Neuronal stem cell (in vitro differentiated cells): ENCODE results near the gene SMARCA2.
"Not testable (repeated sequence)": the region's sequence is repeated elsewhere in the genome, so short reads cannot be mapped to it uniquely, and the experiment has no call there.

Source experiments
- DNase-seq: peaks from one replicate; pipeline ENCODE4 v3.0.0-alpha.2; 2013; ENCODE audit warnings: low spot score
- H2AFZ ChIP-seq: one replicate; pipeline ENCODE4 v1.6.1; 2013; ENCODE audit warnings: mild to moderate bottlenecking, low read length, inconsistent platforms
- H2AK5ac ChIP-seq: 2 replicates; pipeline ENCODE4 v1.6.1; 2013; ENCODE audit warnings: low read depth, mild to moderate bottlenecking, inconsistent platforms, low read length, moderate library complexity, mixed read lengths
- H2BK120ac ChIP-seq: 2 replicates; pipeline ENCODE4 v1.6.1; 2013; ENCODE audit warnings: low read depth, mild to moderate bottlenecking, inconsistent platforms, low read length, moderate library complexity, mixed read lengths
- H2BK12ac ChIP-seq: one replicate; pipeline ENCODE4 v1.6.1; 2013; ENCODE audit warnings: low read length, inconsistent platforms
- H2BK15ac ChIP-seq: 2 replicates; pipeline ENCODE4 v1.6.1; 2013; ENCODE audit warnings: mild to moderate bottlenecking, low read length, inconsistent platforms, mixed read lengths
- H2BK5ac ChIP-seq: one replicate; pipeline ENCODE4 v1.6.1; 2013; ENCODE audit warnings: inconsistent platforms, mild to moderate bottlenecking, low read length, moderate library complexity
- H3K14ac ChIP-seq: one replicate; pipeline ENCODE4 v1.6.1; 2013; ENCODE audit warnings: low read length, inconsistent platforms
- H3K18ac ChIP-seq: 2 replicates; pipeline ENCODE4 v1.6.1; 2013; ENCODE audit warnings: low read length, inconsistent platforms
- H3K23ac ChIP-seq: 2 replicates; pipeline ENCODE4 v1.6.1; 2013; ENCODE audit warnings: low read depth, mild to moderate bottlenecking, mixed read lengths, low read length, inconsistent platforms; ENCODE audit not compliant: poor library complexity
- H3K27ac ChIP-seq: replicated peaks from 3 replicates; pipeline ENCODE4 v1.5.1; 2013; ENCODE audit warnings: low read length, inconsistent platforms
- H3K27me3 ChIP-seq, 3 experiments: 2 replicates each; pipeline ENCODE4 v1.6.1; 2013; ENCODE audit warnings: low read length in 3 of 3, mild to moderate bottlenecking in 2 of 3, inconsistent platforms in 1 of 3, low read depth in 1 of 3, mixed read lengths in 1 of 3, moderate library complexity in 1 of 3; ENCODE audit not compliant: control insufficient read depth in 3 of 3, insufficient read depth in 3 of 3
- H3K36me3 ChIP-seq, 2 donors: replicated peaks in 1 of 2; 2 replicates each; pipeline ENCODE4 v1.6.1; 2013; ENCODE audit warnings: low read length in 2 of 2; ENCODE audit not compliant: control insufficient read depth in 2 of 2, insufficient read depth in 2 of 2
- H3K4ac ChIP-seq: 2 replicates; pipeline ENCODE4 v1.6.1; 2013; ENCODE audit warnings: inconsistent platforms, mild to moderate bottlenecking, low read length, moderate library complexity
- H3K4me1 ChIP-seq, 2 donors: 1 replicate in 1 of 2; 2 replicates in 1 of 2; pipeline ENCODE4 v1.6.1; 2013; ENCODE audit warnings: low read length in 2 of 2, low read depth in 1 of 2; ENCODE audit not compliant: control insufficient read depth in 2 of 2, insufficient read depth in 1 of 2
- H3K4me2 ChIP-seq: one replicate; pipeline ENCODE4 v1.6.1; 2013; ENCODE audit warnings: mild to moderate bottlenecking, low read length, inconsistent platforms; ENCODE audit not compliant: insufficient read depth, poor library complexity, severe bottlenecking
- H3K4me3 ChIP-seq, 2 donors: 2 replicates each; pipeline ENCODE4 v1.5.1; 2013; ENCODE audit warnings: low read length in 2 of 2, mild to moderate bottlenecking in 2 of 2, inconsistent platforms in 1 of 2, moderate library complexity in 1 of 2
- H3K79me1 ChIP-seq: one replicate; pipeline ENCODE4 v1.6.1; 2013; ENCODE audit warnings: low read depth, mild to moderate bottlenecking, inconsistent platforms, low read length, moderate library complexity
- H3K9ac ChIP-seq: one replicate; pipeline ENCODE4 v1.6.1; 2013; ENCODE audit warnings: mild to moderate bottlenecking, low read depth, low read length, inconsistent platforms; ENCODE audit not compliant: poor library complexity
- H3K9me3 ChIP-seq, 2 donors: replicated peaks in 1 of 2; 2 replicates each; pipeline versions ENCODE3 to v1.6.1; 2013; ENCODE audit warnings: low read length in 2 of 2, mild to moderate bottlenecking in 2 of 2, inconsistent platforms in 1 of 2, low read depth in 1 of 2, mixed read lengths in 1 of 2, moderate library complexity in 1 of 2; ENCODE audit not compliant: control insufficient read depth in 2 of 2, insufficient read depth in 1 of 2
- H4K8ac ChIP-seq: one replicate; pipeline ENCODE4 v1.6.1; 2013; ENCODE audit warnings: low read depth, mild to moderate bottlenecking, inconsistent platforms, low read length, moderate library complexity
- H4K91ac ChIP-seq: one replicate; pipeline ENCODE4 v1.6.1; 2013; ENCODE audit warnings: low read length, low read depth, mild to moderate bottlenecking, inconsistent platforms; ENCODE audit not compliant: poor library complexity
- WGBS, 2 donors: extraction: QIAGEN DNeasy Blood & Tissue Kit; methylation state at CpG; one replicate each; pipeline ENCODE4 v1.1.7; 2013; ENCODE audit warnings: missing lambda C conversion rate in 2 of 2, mixed read lengths in 1 of 2; ENCODE audit not compliant: insufficient read length in 2 of 2, insufficient replicate concordance in 1 of 2; ENCODE audit errors: extremely low coverage in 2 of 2; 5-methylcytosine and 5-hydroxymethylcytosine counted together

Gene SMARCA2

GRCh38 chr9:2146700-2147099 lies 131.6 kb downstream of the SMARCA2 start:
- H3K79me1 ChIP-seq, H4K8ac ChIP-seq, H3K4me2 ChIP-seq, H3K27ac ChIP-seq, H2BK12ac ChIP-seq, H3K4ac ChIP-seq, H4K91ac ChIP-seq, H3K23ac ChIP-seq, H3K18ac ChIP-seq, H2BK5ac ChIP-seq, DNase-seq, H2BK15ac ChIP-seq, H3K9me3 ChIP-seq, H3K14ac ChIP-seq, H2BK120ac ChIP-seq, H3K9ac ChIP-seq, H3K36me3 ChIP-seq, H3K27me3 ChIP-seq, H3K4me3 ChIP-seq, H2AK5ac ChIP-seq: not testable (repeated sequence)
- Histone ChIP-seq H3K4me1 (peaks cover 2 to 25% of the 10 kb centered on the region in 2 donors), H2AFZ (peak overlapping the region; percentile 58)

DNA sequence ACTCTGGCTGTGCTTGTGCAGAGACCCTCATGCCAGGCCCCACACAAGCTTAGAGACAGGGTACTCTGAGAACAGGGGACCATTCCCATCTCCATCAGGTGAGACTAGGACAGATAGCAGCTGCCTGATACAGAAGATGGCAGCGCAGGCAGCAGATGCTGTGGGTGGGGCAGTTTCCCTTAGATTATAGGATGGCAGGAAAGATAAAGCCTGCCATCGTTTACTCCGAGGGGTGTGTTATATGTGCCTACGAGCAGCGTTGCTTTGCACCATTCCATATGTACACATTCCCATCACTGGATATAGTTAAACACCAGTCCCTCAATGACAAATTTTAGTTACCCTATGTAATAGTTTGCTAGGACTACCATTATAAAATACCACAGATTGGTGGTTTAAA lies 135.2 kb downstream of the SMARCA2 start:
- H4K8ac ChIP-seq, result no peak overlapping the region
- no peak for DNase-seq
- no peak overlapping the region for H3K23ac ChIP-seq
- peaks cover 2 to 5% of the 10 kb centered on the region in 2 donors for H3K4me1 ChIP-seq
- H3K27me3 ChIP-seq, result no peaks in the 10 kb centered on the region
- no peak overlapping the region for H3K27ac ChIP-seq
- H3K4me2 ChIP-seq, result no peak overlapping the region
- no peak overlapping the region for H2BK5ac ChIP-seq
- H2BK15ac ChIP-seq, result no peak overlapping the region
- no peak overlapping the region for H3K4me3 ChIP-seq
- no peak overlapping the region for H3K4ac ChIP-seq
- no peak overlapping the region for H2BK12ac ChIP-seq
- no peak overlapping the region for H4K91ac ChIP-seq
- H3K18ac ChIP-seq, result no peak overlapping the region
- H2BK120ac ChIP-seq, result no peak overlapping the region
- H3K79me1 ChIP-seq, result no peaks in the 10 kb centered on the region
- WGBS, 2 donors, result no CpG with 5 or more reads among the region's 5 CpGs
- no peak overlapping the region for H2AFZ ChIP-seq
- no peak overlapping the region for H2AK5ac ChIP-seq
- no peak overlapping the region for H3K9ac ChIP-seq
- H3K36me3 ChIP-seq, result no peaks in the 10 kb centered on the region
- no peaks in the 10 kb centered on the region for H3K9me3 ChIP-seq
- H3K14ac ChIP-seq, result no peak overlapping the region

- H2AFZ ChIP-seq, result no peak overlapping the region
- H3K9me3 ChIP-seq, result no peaks in the 10 kb centered on the region
- no peak overlapping the region for H4K8ac ChIP-seq
- no peak overlapping the region for H3K4ac ChIP-seq
- no peak overlapping the region for H3K27ac ChIP-seq
- no peak overlapping the region for H2BK120ac ChIP-seq
- no peak overlapping the region for H2BK12ac ChIP-seq
- no peak overlapping the region for H3K4me3 ChIP-seq
- H3K18ac ChIP-seq, result no peak overlapping the region
- H3K4me1 ChIP-seq, result peaks cover 2 to 5% of the 10 kb centered on the region in 2 donors
- H3K23ac ChIP-seq, result no peak overlapping the region
- no peak overlapping the region for H2BK15ac ChIP-seq
- no peaks in the 10 kb centered on the region for H3K79me1 ChIP-seq
- no peak overlapping the region for H3K9ac ChIP-seq
- no CpG with 5 or more reads among the region's 6 CpGs for WGBS, 2 donors
- H3K4me2 ChIP-seq, result no peak overlapping the region
- no peak for DNase-seq
- no peak overlapping the region for H2AK5ac ChIP-seq
- no peaks in the 10 kb centered on the region for H3K27me3 ChIP-seq
- no peaks in the 10 kb centered on the region for H3K36me3 ChIP-seq
- H2BK5ac ChIP-seq, result no peak overlapping the region
- H3K14ac ChIP-seq, result no peak overlapping the region
- no peak overlapping the region for H4K91ac ChIP-seq
Observed at GRCh38 chr9:2151171-2151570, 136.0 kb downstream of the SMARCA2 start.

DNA sequence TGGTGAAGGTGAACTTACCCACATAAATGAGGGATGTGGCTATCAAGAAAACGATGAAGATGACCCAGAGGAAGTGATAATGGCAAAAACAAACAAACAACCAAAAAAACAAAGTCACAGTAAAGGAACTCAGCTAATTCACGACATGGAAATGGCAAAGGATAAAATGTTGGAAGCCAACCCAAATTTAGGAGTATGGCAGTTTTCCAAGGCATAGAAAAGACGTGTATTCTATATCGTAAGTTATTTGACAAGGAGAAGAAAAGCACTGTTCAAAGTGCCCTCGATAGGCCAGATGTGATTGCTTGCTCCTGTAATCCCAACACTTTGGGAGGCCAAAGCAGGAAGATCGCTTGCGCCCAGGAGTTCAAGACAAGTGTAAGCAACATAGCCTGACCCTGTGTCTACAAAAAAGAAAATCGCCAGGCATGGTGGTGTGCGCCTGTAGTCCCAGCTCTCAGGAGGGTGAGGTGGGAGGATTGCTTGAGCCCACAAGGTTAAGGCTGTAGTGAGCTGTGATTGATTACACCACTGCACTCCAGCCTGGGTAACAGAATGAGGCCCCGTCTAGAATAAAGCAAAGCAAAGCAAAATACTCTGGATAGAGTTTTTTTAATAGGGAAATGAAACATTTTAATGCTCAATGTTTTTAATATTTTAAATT lies 138.0 kb downstream of the SMARCA2 start:
- no peak overlapping the region for H2BK12ac ChIP-seq
- no peaks in the 10 kb centered on the region for H3K79me1 ChIP-seq
- no peak overlapping the region for H3K4me2 ChIP-seq
- peaks cover 8 to 10% of the 10 kb centered on the region in 2 donors for H3K4me1 ChIP-seq
- H3K23ac ChIP-seq, result no peak overlapping the region
- H2AFZ ChIP-seq, result peak overlapping the region; percentile 26
- H2AK5ac ChIP-seq, result no peak overlapping the region
- no peak overlapping the region for H3K4me3 ChIP-seq
- H4K91ac ChIP-seq, result no peak overlapping the region
- H2BK5ac ChIP-seq, result no peak overlapping the region
- no CpG with 5 or more reads among the region's 10 CpGs for WGBS, 2 donors
- no peak overlapping the region for H2BK120ac ChIP-seq
- no peak overlapping the region for H3K9ac ChIP-seq
- no peak overlapping the region for H3K27ac ChIP-seq
- H3K4ac ChIP-seq, result no peak overlapping the region
- H3K27me3 ChIP-seq, result no peaks in the 10 kb centered on the region
- no peak overlapping the region for H2BK15ac ChIP-seq
- no peak overlapping the region for H4K8ac ChIP-seq
- H3K18ac ChIP-seq, result no peak overlapping the region
- DNase-seq, result no peak
- H3K9me3 ChIP-seq, result no peaks in the 10 kb centered on the region
- no peak overlapping the region for H3K14ac ChIP-seq
- no peaks in the 10 kb centered on the region for H3K36me3 ChIP-seq
